Measurements from ENCODE around the gene SLC39A10.
"Not testable (repeated sequence)": the region's sequence is repeated elsewhere in the genome, so short reads cannot be mapped to it uniquely, and the experiment has no call there.

Gene SLC39A10

DNA sequence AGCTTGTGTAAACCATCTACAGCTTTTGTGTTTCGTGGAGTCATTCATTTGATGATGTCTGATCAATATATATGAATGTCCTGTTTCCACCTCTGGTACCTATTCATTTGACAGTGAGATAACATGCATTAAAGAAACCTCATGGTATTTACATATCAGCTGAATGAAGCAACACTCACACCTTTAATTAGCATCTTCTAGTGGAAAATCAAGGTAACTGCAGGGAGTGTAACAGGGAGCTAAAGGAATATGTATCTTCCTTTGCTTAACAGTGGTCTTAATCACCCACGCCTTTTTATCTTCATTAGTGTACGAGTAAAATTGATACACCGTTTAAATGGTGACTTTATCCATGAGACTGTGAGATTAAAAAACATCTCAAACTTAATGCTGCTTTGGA is 15.6 kb downstream of the SLC39A10 start:
- no peak for DNase-seq (ENCODE audit: low spot score)

DNA sequence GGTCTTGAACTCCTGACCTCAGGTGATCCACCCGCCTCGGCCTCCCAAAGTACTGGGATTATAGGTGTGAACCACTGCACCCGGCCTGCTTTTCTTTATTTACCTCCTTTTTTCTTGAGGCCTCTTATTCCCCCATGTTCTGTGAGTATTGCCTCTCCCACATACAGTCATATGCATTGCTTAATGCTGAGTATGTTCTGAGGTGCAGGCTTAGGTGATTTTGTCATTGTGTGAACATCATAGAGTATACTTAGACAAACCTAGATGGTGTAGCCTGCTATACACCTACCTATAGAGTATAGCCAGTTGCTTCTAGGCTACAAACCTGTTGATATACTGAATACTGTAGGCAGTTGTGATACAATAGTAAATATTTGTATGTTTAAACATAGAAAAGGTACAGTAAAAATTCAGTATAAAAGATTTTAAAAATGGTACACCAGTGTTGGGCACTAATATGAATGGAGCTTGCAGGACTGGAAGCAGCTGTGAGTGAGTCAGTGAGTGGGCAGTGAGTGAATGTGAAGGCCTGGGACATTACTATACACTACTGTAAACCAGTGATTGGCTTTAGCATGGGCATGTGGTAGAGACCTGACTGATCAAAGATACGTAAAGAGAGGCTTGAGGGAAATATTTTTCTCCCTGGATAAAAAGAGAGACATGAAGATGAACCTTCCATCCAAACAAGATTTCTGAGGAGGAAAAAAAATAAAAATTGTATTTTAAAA is 17.6 kb downstream of the SLC39A10 start:
- DNase-seq (ENCODE audit: low spot score): no peak

DNA sequence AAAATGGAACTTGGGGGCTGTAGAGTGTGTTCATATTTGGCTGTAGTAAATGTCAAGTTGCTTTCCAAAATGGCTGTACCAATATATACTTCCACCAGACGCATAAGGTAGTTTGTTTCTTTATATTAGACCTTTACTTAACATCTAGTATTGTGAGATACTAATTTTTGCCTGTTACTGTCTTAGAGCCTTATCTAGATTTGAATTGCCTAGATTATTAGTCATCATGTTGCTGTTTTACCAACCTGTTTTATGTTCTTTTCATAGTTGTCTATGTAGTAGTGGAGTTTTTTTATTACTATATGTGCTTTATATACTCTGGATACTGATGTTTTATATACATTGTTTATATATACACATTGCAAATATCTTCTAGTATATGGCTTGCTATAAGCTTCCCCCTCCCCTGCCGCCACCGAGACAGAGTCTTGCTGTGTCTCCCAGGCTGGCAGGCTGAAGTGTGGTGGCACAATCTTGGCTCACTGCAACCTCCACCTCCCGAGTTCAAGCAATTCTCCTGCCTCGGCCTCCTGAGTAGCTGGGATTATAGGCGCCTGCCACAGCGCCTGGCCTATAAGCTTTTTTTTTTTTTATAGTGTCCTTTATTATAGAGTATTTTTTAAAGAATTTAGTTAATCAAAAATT is 18.9 kb downstream of the SLC39A10 start:
- DNase-seq (ENCODE audit: low spot score): no peak

DNA sequence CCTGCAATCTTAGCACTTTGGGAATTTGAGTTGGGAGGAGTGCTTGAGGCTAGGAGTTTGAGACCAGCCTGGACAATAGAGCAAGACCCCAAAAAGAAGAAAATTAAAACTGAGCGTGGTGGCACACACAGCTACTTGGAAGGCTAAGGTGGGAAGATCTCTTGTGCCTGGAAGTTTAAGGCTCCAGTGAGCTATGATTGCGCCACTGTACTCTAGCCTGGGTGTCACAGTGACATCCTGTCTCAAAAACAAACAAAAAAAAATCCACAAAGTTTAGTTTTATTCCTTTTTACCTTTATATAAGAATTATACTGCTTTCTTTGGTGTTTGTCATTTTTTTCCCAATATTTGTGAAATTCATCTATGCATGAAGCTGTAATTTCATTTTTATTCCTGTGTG is 20.3 kb downstream of the SLC39A10 start:
- no peak for DNase-seq (ENCODE audit: low spot score)

- DNase-seq (ENCODE audit: low spot score): no peak
These were observed 20.9 kb downstream of the SLC39A10 start for GRCh38 chr2:195677884-195678283.

GRCh38 chr2:195682077-195682476 is 25.1 kb downstream of the SLC39A10 start:
- no peak for DNase-seq (ENCODE audit: low spot score)

DNA sequence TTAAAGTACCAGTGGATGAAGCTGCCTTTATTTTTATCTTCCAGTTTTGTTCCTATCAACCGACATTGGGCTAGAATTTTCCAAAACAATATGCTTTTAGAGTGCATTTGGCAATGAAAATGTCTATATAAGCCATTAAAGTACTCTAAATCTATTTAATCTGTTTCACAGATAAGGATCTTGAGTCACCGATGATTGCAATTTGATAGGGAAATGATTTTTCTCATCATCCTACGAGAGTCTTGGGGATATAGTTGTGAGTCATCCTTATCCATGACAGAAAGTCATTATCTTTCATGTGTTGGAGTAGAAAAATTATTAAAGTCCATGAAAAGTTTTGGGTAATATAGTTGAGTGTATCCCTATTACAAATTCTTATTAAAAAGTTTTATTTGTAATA is 26.1 kb downstream of the SLC39A10 start:
- no peak for DNase-seq (ENCODE audit: low spot score)

- no peak for DNase-seq (ENCODE audit: low spot score)
These were observed 29.5 kb downstream of the SLC39A10 start for GRCh38 chr2:195686564-195686963.

DNA sequence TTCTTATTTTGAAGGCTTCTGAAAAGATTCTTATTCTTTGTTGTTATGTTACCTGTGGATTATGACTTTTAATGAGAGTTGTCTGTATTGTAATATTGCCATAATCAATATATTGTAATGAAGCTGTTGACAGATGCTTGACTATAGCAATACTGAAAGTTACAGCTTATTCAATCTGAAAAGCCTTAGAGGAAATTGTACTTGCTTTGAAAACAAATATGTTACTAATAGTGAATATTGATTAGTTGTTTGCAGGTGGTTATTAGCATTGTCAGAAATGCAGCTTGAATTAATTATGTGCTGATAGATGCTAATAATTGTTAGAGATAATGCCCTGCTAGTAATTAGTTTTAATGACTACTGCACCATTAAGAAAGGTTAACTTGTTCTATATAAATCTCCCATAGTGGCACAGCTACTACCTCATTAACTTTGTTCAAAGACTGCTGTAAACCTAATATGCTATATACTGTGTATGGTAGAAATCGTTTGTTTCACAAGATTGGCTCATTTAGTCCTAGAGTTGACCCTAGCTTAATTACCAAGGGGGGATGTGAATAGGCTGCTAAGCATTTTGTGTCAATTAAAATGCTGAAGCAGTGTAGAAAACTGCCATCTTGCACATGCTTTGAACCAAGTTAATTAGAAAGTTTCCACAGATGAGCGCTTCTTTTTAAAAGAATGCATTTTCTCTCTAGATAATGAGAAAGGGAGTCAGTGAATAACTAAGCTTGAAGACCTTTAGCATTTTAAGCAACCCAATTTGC is 30.5 kb downstream of the SLC39A10 start:
- no peak for DNase-seq (ENCODE audit: low spot score)

DNA sequence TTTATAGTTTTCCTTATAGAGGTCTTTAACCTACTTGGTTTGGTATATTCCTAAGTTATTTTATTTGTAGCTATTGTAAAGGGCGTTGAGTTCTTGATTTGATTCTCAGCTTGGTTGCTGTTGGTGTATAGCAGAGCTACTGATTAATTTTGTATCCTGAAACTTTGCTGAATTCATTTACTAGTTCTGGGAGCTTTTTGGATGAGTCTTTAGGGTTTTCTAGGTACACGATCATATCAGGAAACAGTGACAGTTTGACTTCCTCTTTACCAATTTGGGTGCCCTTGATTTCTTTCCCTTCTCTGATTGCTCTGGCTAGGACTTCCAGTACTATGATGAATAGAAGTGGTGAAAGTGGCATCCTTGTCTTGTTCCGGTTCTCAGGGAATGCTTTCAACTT is 35.5 kb downstream of the SLC39A10 start:
- DNase-seq (ENCODE audit: low spot score): not testable (repeated sequence)

DNA sequence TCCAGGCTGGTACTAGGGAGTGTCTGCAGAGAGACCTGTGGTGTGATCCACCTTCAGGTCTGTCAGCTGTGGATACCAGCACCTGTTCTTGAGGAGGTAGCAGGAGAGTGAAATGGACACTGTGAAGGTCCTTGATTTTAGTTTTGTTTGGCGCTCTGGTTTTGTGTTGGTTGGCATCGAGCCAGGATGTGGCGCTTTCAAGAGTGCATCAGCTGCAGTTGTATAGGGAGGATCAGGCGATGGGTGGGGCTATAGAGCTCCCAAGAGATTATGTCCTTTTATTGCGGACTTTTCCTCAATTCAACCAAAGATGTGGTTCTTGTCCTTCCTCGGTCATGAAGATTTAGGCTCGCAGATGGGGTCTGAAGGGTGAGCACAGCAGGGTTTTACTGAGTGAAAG is 37.5 kb downstream of the SLC39A10 start:
- no peak for DNase-seq (ENCODE audit: low spot score)

- no peak for DNase-seq (ENCODE audit: low spot score)
These were observed 38.1 kb downstream of the SLC39A10 start for GRCh38 chr2:195695002-195695631.

DNA sequence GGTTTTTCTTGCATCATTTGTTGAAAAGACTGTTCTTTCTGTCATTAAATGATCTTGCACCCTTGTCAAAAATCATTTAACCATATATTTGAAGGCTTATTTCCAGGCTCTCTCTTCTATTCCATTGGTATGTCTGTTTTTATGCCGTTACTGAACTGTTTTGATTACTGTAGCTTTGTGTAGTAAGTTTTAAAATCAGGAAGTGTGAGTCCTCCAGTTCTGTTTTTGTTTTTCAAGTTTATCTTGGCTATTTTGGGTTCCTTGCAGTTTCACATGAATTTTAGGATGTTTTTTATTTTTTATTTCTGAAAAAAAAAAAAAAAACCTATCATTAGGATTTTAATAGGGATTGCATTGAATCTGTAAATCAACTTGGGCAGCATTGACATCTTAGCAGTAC is 39.0 kb downstream of the SLC39A10 start:
- no peak for DNase-seq (ENCODE audit: low spot score)

GRCh38 chr2:195697681-195698220 is 40.7 kb downstream of the SLC39A10 start:
- no peak for DNase-seq (ENCODE audit: low spot score)

GRCh38 chr2:195700480-195700879 is 43.5 kb downstream of the SLC39A10 start:
- DNase-seq (ENCODE audit: low spot score): no peak

- peak; percentile 71 for DNase-seq (ENCODE audit: low spot score)
These were observed 49.3 kb downstream of the SLC39A10 start for GRCh38 chr2:195706161-195706900.

GRCh38 chr2:195709901-195710806 is 53.1 kb downstream of the SLC39A10 start:
- DNase-seq (ENCODE audit: low spot score): peak; percentile 29

GRCh38 chr2:195711478-195711877 is 54.5 kb downstream of the SLC39A10 start:
- DNase-seq (ENCODE audit: low spot score): no peak

DNA sequence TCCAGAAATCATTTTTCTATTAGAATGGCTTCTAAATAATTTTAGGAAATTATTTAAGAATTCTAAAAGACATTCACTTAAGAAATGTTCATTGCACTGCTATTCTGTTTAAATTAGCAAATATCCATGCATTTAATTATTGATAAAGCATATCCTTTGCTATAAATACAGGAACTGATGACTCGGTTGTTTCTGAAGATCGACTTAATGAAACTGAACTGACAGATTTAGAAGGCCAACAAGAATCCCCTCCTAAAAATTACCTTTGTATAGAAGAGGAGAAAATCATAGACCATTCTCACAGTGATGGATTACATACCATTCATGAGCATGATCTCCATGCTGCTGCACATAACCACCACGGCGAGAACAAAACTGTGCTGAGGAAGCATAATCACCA is 59.4 kb downstream of the SLC39A10 start:
- no peak for DNase-seq (ENCODE audit: low spot score)

DNA sequence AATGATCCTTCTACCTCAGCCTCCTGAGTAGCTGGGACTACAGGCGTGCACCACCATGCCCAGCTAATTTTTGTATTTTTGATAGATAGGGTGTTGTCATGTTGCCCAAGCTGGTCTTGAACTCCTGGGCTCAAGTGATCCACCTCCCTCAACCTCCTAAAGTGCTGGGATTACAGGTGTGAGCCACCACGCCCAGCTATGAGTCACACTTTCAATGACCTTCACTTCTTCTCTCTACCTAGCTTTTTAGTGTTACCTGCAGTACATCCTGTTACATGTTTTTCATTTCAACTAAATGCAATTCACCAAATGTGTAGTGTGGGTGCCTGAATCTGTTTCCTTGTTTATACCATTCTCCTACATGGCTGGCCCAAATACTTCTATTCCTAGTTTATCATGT is 64.0 kb downstream of the SLC39A10 start:
- DNase-seq (ENCODE audit: low spot score): no peak

GRCh38 chr2:195722075-195722474 is 65.0 kb downstream of the SLC39A10 start:
- no peak for DNase-seq (ENCODE audit: low spot score)

Data from GM03348 (cell line).